GM21515 (cell line): Measurements from ENCODE around the gene PCGF5.
"Not testable (repeated sequence)": the region's sequence is repeated elsewhere in the genome, so short reads cannot be mapped to it uniquely, and the experiment has no call there.

Source experiments
- ATAC-seq: cut with Tn5 transposase; IDR thresholded peaks from one replicate; pipeline ENCODE4 v1.9.1; 2021; ENCODE audit not compliant: unreplicated experiment

The PCGF5 gene

GRCh38 chr10:91208642-91209041, 11.8 kb upstream of the PCGF5 start:
- ATAC-seq, result no peak

GRCh38 chr10:91210014-91210413, 10.4 kb upstream of the PCGF5 start:
- ATAC-seq, result peak; percentile 7

- ATAC-seq, result peak; percentile 81
These were observed 10.0 kb upstream of the PCGF5 start for GRCh38 chr10:91210435-91210834.

- ATAC-seq, result no peak
These were observed 8.8 kb upstream of the PCGF5 start for GRCh38 chr10:91211675-91212074.

- no peak for ATAC-seq
These were observed 5.6 kb upstream of the PCGF5 start for GRCh38 chr10:91214911-91215310.

- no peak for ATAC-seq
These were observed 5.1 kb upstream of the PCGF5 start for GRCh38 chr10:91215384-91215783.

GRCh38 chr10:91219371-91220193, 881 bp upstream of the PCGF5 start:
- ATAC-seq, result no peak

- peak; percentile 29 for ATAC-seq
These were observed 652 bp downstream of the PCGF5 start for GRCh38 chr10:91220954-91221675.

GRCh38 chr10:91226093-91226492, 5.6 kb downstream of the PCGF5 start:
- no peak for ATAC-seq

GRCh38 chr10:91227576-91227975, 7.1 kb downstream of the PCGF5 start:
- no peak for ATAC-seq

GRCh38 chr10:91229683-91230082, 9.2 kb downstream of the PCGF5 start:
- ATAC-seq, result no peak

- no peak for ATAC-seq
These were observed 17.7 kb downstream of the PCGF5 start for GRCh38 chr10:91238191-91238590.

GRCh38 chr10:91239789-91240188, 19.3 kb downstream of the PCGF5 start:
- no peak for ATAC-seq

GRCh38 chr10:91242940-91243339, 22.5 kb downstream of the PCGF5 start:
- no peak for ATAC-seq

- ATAC-seq, result no peak
These were observed 27.1 kb downstream of the PCGF5 start for GRCh38 chr10:91247360-91248111.

GRCh38 chr10:91249700-91250099, 29.2 kb downstream of the PCGF5 start:
- no peak for ATAC-seq

- ATAC-seq, result no peak
These were observed 29.9 kb downstream of the PCGF5 start for GRCh38 chr10:91250341-91250740.

- no peak for ATAC-seq
These were observed 31.1 kb downstream of the PCGF5 start for GRCh38 chr10:91251430-91252056.

GRCh38 chr10:91253300-91253699, 32.8 kb downstream of the PCGF5 start:
- no peak for ATAC-seq

GRCh38 chr10:91257310-91257709, 36.8 kb downstream of the PCGF5 start:
- no peak for ATAC-seq

GRCh38 chr10:91260417-91260816, 40.0 kb downstream of the PCGF5 start:
- ATAC-seq, result not testable (repeated sequence)
